Trophoblast cell (in vitro differentiated cells and primary cell): Measurements from ENCODE around the gene WDR31.
"Not testable (repeated sequence)": the region's sequence is repeated elsewhere in the genome, so short reads cannot be mapped to it uniquely, and the experiment has no call there.

Experiments
- DNase-seq, 2 donors: peaks; one replicate each; pipeline ENCODE4 v3.0.0-alpha.2; 2016
- H2AFZ ChIP-seq: 2 replicates; pipeline ENCODE4 v1.6.1; 2013; ENCODE audit warnings: low read length, moderate library complexity, mild to moderate bottlenecking; ENCODE audit not compliant: insufficient read depth, poor library complexity
- H2AK5ac ChIP-seq: 2 replicates; pipeline ENCODE4 v1.6.1; 2013; ENCODE audit warnings: mild to moderate bottlenecking, low read length
- H2BK120ac ChIP-seq: 2 replicates; pipeline ENCODE4 v1.6.1; 2013; ENCODE audit warnings: low read length, mild to moderate bottlenecking, moderate library complexity; ENCODE audit not compliant: insufficient read depth, poor library complexity
- H2BK12ac ChIP-seq: 2 replicates; pipeline ENCODE4 v1.6.1; 2013; ENCODE audit warnings: mild to moderate bottlenecking, low read length, moderate library complexity
- H2BK5ac ChIP-seq: 2 replicates; pipeline ENCODE4 v1.6.1; 2013; ENCODE audit warnings: low read length, low read depth, moderate library complexity, mild to moderate bottlenecking; ENCODE audit not compliant: poor library complexity
- H3K14ac ChIP-seq: 2 replicates; pipeline ENCODE4 v1.6.1; 2013; ENCODE audit warnings: mild to moderate bottlenecking, low read length
- H3K18ac ChIP-seq: 2 replicates; pipeline ENCODE4 v1.6.1; 2013; ENCODE audit warnings: mild to moderate bottlenecking, low read length
- H3K23ac ChIP-seq: 2 replicates; pipeline ENCODE4 v1.6.1; 2013; ENCODE audit warnings: low read length
- H3K27ac ChIP-seq: 2 replicates; pipeline ENCODE4 v1.5.1; 2013; ENCODE audit warnings: low read depth, mild to moderate bottlenecking, inconsistent platforms, low read length, moderate library complexity
- H3K27me3 ChIP-seq: 2 replicates; pipeline ENCODE4 v1.6.1; 2013; ENCODE audit warnings: inconsistent platforms, mild to moderate bottlenecking, low read length, moderate library complexity; ENCODE audit not compliant: insufficient read depth
- H3K36me3 ChIP-seq, 2 experiments: 1 replicate in 1 of 2; 2 replicates in 1 of 2; pipeline ENCODE4 v1.6.1; 2013; ENCODE audit warnings: low read length in 2 of 2, mild to moderate bottlenecking in 2 of 2, moderate library complexity in 1 of 2; ENCODE audit not compliant: insufficient read depth in 2 of 2, control insufficient read depth in 1 of 2
- H3K4ac ChIP-seq: 2 replicates; pipeline ENCODE4 v1.6.1; 2013; ENCODE audit warnings: low read depth, mild to moderate bottlenecking, low read length, moderate library complexity
- H3K4me1 ChIP-seq, 2 experiments: 1 replicate in 1 of 2; 2 replicates in 1 of 2; pipeline ENCODE4 v1.6.1; 2013; ENCODE audit warnings: low read length in 2 of 2, mild to moderate bottlenecking in 2 of 2, moderate library complexity in 1 of 2; ENCODE audit not compliant: insufficient read depth in 2 of 2, control insufficient read depth in 1 of 2
- H3K4me2 ChIP-seq: 2 replicates; pipeline ENCODE4 v1.6.1; 2013; ENCODE audit warnings: inconsistent platforms, mild to moderate bottlenecking, low read length, moderate library complexity
- H3K4me3 ChIP-seq: 2 replicates; pipeline ENCODE4 v1.5.1; 2013; ENCODE audit warnings: mild to moderate bottlenecking, low read depth, low read length, inconsistent platforms
- H3K79me1 ChIP-seq: one replicate; pipeline ENCODE4 v1.6.1; 2013; ENCODE audit warnings: low read length
- H3K79me2 ChIP-seq: 2 replicates; pipeline ENCODE4 v1.6.1; 2013; ENCODE audit warnings: low read length, mild to moderate bottlenecking; ENCODE audit not compliant: control insufficient read depth, insufficient read depth, poor library complexity
- H3K9ac ChIP-seq: 2 replicates; pipeline ENCODE4 v1.6.1; 2013; ENCODE audit warnings: mild to moderate bottlenecking, low read length
- H3K9me3 ChIP-seq: 2 replicates; pipeline ENCODE4 v1.6.1; 2013; ENCODE audit warnings: low read depth, mild to moderate bottlenecking, control low read depth, inconsistent platforms, low read length; ENCODE audit not compliant: insufficient read depth
- H4K12ac ChIP-seq: 2 replicates; pipeline ENCODE4 v1.6.1; 2013; ENCODE audit warnings: low read depth, mild to moderate bottlenecking, low read length, moderate library complexity
- H4K8ac ChIP-seq: 2 replicates; pipeline ENCODE4 v1.6.1; 2013; ENCODE audit warnings: low read depth, mild to moderate bottlenecking, low read length, moderate library complexity
- H4K91ac ChIP-seq: one replicate; pipeline ENCODE4 v1.6.1; 2013; ENCODE audit warnings: low read depth, mild to moderate bottlenecking, low read length, moderate library complexity
- WGBS: extraction: QIAGEN DNeasy Blood & Tissue Kit; methylation state at CpG from one replicate; pipeline ENCODE4 v1.1.7; 2013; ENCODE audit warnings: missing lambda C conversion rate; ENCODE audit not compliant: insufficient read length, insufficient coverage; ENCODE audit errors: extremely low coverage; 5-methylcytosine and 5-hydroxymethylcytosine counted together

Gene WDR31

GRCh38 chr9:113365652-113366051, 25.6 kb upstream of the WDR31 start:
- not testable (repeated sequence) for H3K27me3 ChIP-seq, H3K79me2 ChIP-seq, H3K4me2 ChIP-seq, H3K27ac ChIP-seq, H4K12ac ChIP-seq, H2AK5ac ChIP-seq, H3K18ac ChIP-seq, H3K4me1 ChIP-seq, H2BK5ac ChIP-seq, H3K36me3 ChIP-seq, H4K8ac ChIP-seq, H3K9me3 ChIP-seq, H3K9ac ChIP-seq, H3K23ac ChIP-seq, DNase-seq, H2AFZ ChIP-seq, H3K4ac ChIP-seq, H2BK120ac ChIP-seq, H3K4me3 ChIP-seq, H2BK12ac ChIP-seq, H3K79me1 ChIP-seq, H3K14ac ChIP-seq, H4K91ac ChIP-seq
- WGBS: no CpG with 5 or more reads among the region's 3 CpGs

- no peak overlapping the region for H4K91ac ChIP-seq
- H3K14ac ChIP-seq: no peak overlapping the region
- H3K9me3 ChIP-seq: no peaks in the 10 kb centered on the region
- H3K27ac ChIP-seq: no peak overlapping the region
- no peaks in the 10 kb centered on the region for H3K36me3 ChIP-seq
- no peaks in the 10 kb centered on the region for H3K27me3 ChIP-seq
- H2BK5ac ChIP-seq: no peak overlapping the region
- no peak overlapping the region for H3K4ac ChIP-seq
- no peak overlapping the region for H3K23ac ChIP-seq
- no peak overlapping the region for H3K18ac ChIP-seq
- H3K9ac ChIP-seq: no peak overlapping the region
- no peak overlapping the region for H4K12ac ChIP-seq
- H3K4me1 ChIP-seq: no peaks in the 10 kb centered on the region
- no peak overlapping the region for H4K8ac ChIP-seq
- no peaks in the 10 kb centered on the region for H3K79me1 ChIP-seq
- DNase-seq: no peak
- no peak overlapping the region for H2AFZ ChIP-seq
- H2BK12ac ChIP-seq: no peak overlapping the region
- no peaks in the 10 kb centered on the region for H3K79me2 ChIP-seq
- H2AK5ac ChIP-seq: no peak overlapping the region
- H2BK120ac ChIP-seq: no peak overlapping the region
- no CpG with 5 or more reads among the region's 1 CpG for WGBS
- H3K4me2 ChIP-seq: no peak overlapping the region
- H3K4me3 ChIP-seq: no peak overlapping the region
Observed at GRCh38 chr9:113364951-113365350, 24.9 kb upstream of the WDR31 start.

- Histone ChIP-seq H3K4me3 (no peak overlapping the region), H2BK120ac (no peak overlapping the region), H2BK12ac (no peak overlapping the region), H2AK5ac (no peak overlapping the region), H3K23ac (no peak overlapping the region), H4K8ac (no peak overlapping the region), H3K4ac (no peak overlapping the region), H3K79me2 (no peaks in the 10 kb centered on the region), H3K9me3 (no peaks in the 10 kb centered on the region), H3K27ac (no peak overlapping the region), H3K4me2 (no peak overlapping the region), H2BK5ac (no peak overlapping the region), H3K18ac (no peak overlapping the region), H3K36me3 (no peaks in the 10 kb centered on the region), H3K14ac (no peak overlapping the region), H2AFZ (no peak overlapping the region), H3K4me1 (no peaks in the 10 kb centered on the region), H3K27me3 (no peaks in the 10 kb centered on the region), H4K12ac (no peak overlapping the region), H3K79me1 (no peaks in the 10 kb centered on the region), H3K9ac (no peak overlapping the region), H4K91ac (no peak overlapping the region)
- no CpG with 5 or more reads among the region's 3 CpGs for WGBS
- no peak for DNase-seq
Observed at GRCh38 chr9:113363336-113363735, 23.3 kb upstream of the WDR31 start.

GRCh38 chr9:113361304-113362018, 21.4 kb upstream of the WDR31 start:
- H3K4me1 ChIP-seq: no peaks in the 10 kb centered on the region
- no peak overlapping the region for H3K4me2 ChIP-seq

More at GRCh38 chr9:113361304-113362018, 21.4 kb upstream of the WDR31 start:
- Histone ChIP-seq H3K27ac (no peak overlapping the region), H2AFZ (no peak overlapping the region), H3K18ac (no peak overlapping the region), H2BK5ac (no peak overlapping the region), H4K8ac (no peak overlapping the region), H3K27me3 (no peaks in the 10 kb centered on the region), H3K79me1 (no peaks in the 10 kb centered on the region), H3K4me3 (no peak overlapping the region), H3K9ac (no peak overlapping the region), H3K36me3 (no peaks in the 10 kb centered on the region), H2BK120ac (no peak overlapping the region), H3K4ac (no peak overlapping the region), H4K91ac (no peak overlapping the region), H3K14ac (no peak overlapping the region), H2BK12ac (no peak overlapping the region), H3K79me2 (no peaks in the 10 kb centered on the region), H4K12ac (no peak overlapping the region), H3K9me3 (no peaks in the 10 kb centered on the region), H3K23ac (no peak overlapping the region), H2AK5ac (no peak overlapping the region)
- WGBS: no CpG with 5 or more reads among the region's 7 CpGs
- DNase-seq: no peak
